Muscle of back (tissue), 13 donors: ENCODE measurements around the gene RNU1-3. TPM values are rescaled to one million over a fixed set of nuclear protein-coding genes. Genes with fewer than 3 reads are reported as not detected.
"Not testable (repeated sequence)": the region's sequence is repeated elsewhere in the genome, so short reads cannot be mapped to it uniquely, and the experiment has no call there.

Experiments used
- DNase-seq, 3 donors: peaks; one replicate each; pipeline versions ENCODE4 v3.0.0 to v3.0.0-alpha.2; 2013
- long read RNA-seq, 9 donors: transcript quantifications; one replicate each; lab custom pipeline, GENCODE V29; 2026
- polyA plus RNA-seq, 10 donors: library from polyadenylated mRNA; unstranded; fragments of 120-200 nt; gene quantifications; one replicate each; pipeline ENCODE4 v1.2.1, GENCODE V29; 2013; ENCODE audit not compliant: insufficient read length in 10 of 10

The RNU1-3 gene
- polyA plus RNA-seq: 1 to 10 TPM in 1 of 10 donors, not detected in 9; 1.2 TPM
- long read RNA-seq, donor 1: 0 reads
- long read RNA-seq, donor 2: 0 reads
- long read RNA-seq, donor 3: 0 reads
- long read RNA-seq, donor 4: 0 reads
- long read RNA-seq, donor 5: 0 reads
- long read RNA-seq, donor 6: 0 reads
- long read RNA-seq, donor 7: 0 reads
- long read RNA-seq, donor 8: 0 reads
- long read RNA-seq, donor 9: 0 reads

GRCh38 chr1:16666502-16667413 lies at the start of gene RNU1-3:
RNU1-3 (minus strand) TSS chr1:16666948.
- DNase-seq: not testable (repeated sequence)

DNA sequence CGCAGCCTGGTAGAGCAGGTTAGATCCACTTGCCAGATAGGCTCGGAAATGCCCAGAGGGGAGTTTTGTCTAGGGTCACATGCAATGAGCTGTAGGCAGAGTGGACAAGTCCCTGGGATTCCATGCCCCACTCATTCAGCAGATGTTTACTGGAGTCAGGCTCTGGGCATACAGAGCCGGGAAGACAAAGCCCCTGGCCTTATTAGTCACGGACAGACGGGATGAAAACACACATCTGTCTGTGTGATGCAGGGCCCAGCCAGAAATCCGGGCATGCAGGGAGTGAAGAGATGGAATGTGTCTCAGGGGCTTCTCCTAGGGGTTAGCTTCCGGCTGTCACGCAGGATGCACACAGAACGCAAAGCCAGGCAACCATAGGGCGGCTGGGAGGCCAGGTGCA lies 46.7 kb upstream of the RNU1-3 start:
- not testable (repeated sequence) for DNase-seq

GRCh38 chr1:16712984-16713383 lies 46.2 kb upstream of the RNU1-3 start:
- DNase-seq: not testable (repeated sequence)

- not testable (repeated sequence) for DNase-seq
Observed at GRCh38 chr1:16712582-16712981, 45.8 kb upstream of the RNU1-3 start.

- DNase-seq: not testable (repeated sequence)
Observed at GRCh38 chr1:16712131-16712530, 45.4 kb upstream of the RNU1-3 start.

GRCh38 chr1:16710618-16711017 lies 43.9 kb upstream of the RNU1-3 start:
- not testable (repeated sequence) for DNase-seq

GRCh38 chr1:16709659-16710087 lies 42.9 kb upstream of the RNU1-3 start:
- DNase-seq: not testable (repeated sequence)

DNA sequence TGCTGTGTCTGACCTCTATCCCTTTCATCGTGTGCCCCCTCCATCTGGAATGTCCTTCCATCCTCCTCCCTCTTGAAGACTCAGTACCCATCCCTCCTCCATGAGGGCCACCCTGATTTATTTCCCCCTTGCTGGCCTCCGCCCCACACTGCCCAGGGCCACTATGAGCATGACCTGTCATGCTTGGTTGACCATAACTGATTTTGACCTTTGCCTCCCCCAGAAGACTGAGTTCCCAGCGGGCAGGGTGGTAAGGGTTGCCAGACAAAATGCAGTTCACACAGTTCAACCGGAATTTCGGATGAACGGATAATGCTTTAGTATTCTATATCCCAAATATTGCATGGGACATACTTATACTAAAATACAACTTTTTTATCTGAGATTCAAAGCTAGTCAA lies 42.0 kb upstream of the RNU1-3 start:
- DNase-seq: not testable (repeated sequence)

- not testable (repeated sequence) for DNase-seq
Observed at GRCh38 chr1:16707130-16708093, 40.7 kb upstream of the RNU1-3 start.

- DNase-seq: not testable (repeated sequence)
Observed at GRCh38 chr1:16706302-16706701, 39.6 kb upstream of the RNU1-3 start.

DNA sequence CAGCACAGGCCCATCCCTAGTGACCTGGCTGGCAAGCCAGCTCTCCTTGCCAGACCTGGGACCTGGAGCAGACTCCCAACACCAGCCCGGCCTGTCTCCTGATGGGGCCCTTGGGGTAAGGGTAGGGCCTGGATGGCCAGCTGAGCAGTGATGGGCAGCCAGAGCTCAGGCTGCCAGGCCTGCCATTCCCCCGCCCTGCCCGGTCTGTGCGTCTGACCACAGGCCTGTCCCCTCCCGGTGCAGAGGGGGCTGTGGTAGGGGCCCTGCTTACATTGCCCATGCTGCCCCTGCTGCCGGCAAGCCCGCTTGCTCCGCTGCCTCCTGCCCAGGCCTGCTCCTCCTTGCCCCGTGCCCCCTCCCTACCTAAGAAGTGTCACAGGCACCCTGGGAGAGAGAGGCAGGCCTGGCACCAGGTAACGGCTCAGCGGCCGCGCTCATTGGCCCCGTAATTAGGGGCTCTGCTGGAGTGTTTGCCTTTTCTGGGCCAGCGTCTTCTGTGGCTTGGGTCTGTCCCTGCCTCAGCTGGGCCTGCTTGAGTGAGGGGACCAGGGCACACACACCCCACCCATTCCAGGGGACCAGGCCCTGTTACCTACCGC lies 37.9 kb upstream of the RNU1-3 start:
- DNase-seq: not testable (repeated sequence)

- peak in 1 of 3 donors; percentile 1 for DNase-seq
Observed at GRCh38 chr1:16704076-16704475, 37.3 kb upstream of the RNU1-3 start.

GRCh38 chr1:16703602-16704001 lies 36.9 kb upstream of the RNU1-3 start:
- DNase-seq: not testable (repeated sequence)

DNA sequence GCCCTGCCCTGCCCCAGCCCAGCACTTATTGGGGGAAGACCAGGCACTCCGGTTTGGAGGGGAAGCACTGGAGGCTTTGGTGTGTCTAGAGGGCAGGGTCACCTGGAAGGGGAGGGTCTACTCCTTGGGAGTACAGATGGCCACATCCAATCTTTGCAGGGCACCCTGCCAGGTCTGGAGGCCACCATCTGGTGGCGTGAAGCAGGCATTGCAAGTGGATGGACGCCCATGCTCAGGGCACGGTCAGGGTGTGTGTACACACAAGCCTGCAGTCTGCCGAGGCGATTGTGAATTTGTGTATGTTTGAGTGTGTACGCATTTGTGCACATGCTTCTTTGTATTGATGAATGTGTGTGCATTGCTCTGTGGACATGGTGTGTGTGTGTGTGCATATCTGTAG lies 36.4 kb upstream of the RNU1-3 start:
- DNase-seq: not testable (repeated sequence)

- DNase-seq: not testable (repeated sequence)
Observed at GRCh38 chr1:16702280-16702679, 35.5 kb upstream of the RNU1-3 start.

DNA sequence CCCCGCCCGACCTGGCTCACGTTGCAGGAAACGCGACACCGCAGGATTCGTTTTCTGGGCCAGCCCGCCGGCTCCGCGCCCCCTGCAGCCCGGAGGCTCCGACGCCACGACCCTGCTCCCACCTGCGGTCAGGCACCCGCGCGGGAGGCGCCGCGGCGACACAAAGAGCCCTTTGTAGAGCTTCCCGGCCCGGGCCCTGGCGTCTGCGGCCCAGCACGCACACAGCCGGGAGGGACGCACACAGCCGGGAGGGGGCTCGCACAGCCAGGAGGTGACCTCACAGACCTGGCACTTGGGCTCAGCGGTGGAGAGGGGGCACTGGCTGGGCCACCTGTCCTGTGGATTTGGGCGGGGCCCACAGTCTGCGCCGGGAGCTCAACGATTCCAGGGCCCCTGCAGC lies 34.4 kb upstream of the RNU1-3 start:
- DNase-seq: not testable (repeated sequence)

GRCh38 chr1:16700138-16700895 lies 33.6 kb upstream of the RNU1-3 start:
- DNase-seq: not testable (repeated sequence)

DNA sequence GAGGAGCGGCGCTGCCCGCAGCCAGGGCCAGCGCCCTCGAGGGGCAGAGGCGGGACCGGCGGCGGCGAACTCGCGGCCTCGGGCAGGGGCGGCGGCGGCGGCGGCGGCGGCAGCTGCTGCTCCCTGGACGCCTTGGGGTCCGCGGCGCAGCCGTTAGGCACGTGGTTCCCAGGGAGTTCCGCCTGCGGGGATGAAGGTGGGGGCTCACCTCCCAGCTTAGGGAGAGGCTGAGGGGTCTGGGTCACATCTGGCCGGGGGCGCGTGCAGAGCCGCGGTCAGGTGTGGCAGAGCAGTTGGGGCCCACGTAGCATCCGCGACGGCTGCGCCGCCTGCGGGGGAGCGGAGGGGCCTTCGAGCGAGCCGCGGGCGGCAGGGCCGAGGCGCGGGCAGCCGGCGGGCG lies 32.7 kb upstream of the RNU1-3 start:
- DNase-seq: not testable (repeated sequence)

DNA sequence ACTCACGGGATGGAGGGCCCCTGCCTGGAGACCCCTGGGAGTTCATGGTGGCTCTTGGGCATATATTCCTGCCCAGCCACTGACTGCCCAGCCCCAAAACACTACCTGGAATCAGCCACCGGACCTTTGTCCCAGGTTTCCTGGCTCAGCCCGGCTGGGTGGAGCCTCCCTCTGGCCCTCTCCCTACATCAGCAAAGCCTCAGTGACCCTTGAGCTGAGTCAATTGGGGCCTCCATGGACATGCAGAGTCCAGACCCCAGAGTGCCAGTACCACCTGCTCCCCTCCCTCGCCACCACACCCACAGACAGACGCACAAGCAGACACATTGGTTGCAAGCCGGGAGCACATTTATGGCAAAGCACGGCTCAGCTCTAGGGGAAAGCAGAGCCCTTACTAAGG lies 30.4 kb upstream of the RNU1-3 start:
- DNase-seq: not testable (repeated sequence)

DNA sequence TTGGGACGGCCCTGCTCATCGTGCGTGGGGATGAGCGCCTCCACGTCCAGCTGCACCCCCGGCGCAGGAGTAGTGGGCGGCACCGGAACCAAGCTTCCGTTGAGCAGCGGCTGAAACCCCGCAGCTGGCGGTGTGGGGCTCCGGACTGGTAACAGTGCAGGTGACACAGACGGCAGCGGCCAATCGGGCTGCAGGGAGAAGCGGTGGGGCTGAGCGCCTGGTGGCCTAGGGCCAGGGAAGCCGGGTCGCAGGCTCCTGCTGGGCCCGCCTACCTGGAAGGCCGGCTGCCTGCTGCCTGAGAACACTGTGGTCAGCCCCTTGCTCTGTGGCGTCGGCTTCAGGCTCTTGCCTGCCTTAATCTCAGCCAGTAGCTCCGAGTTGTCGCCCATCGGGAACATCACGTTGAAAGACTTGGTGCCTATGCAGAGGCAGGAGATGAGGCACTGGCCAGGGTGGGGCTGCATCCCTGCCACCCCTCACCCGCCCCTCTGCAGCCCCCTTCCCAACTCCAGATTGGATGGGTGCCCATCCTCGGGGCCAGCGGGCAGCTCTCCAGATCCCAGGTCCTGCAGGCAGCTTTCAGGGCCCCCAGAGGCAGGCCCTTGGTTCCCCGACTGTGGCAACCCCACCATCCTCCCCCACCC lies 29.9 kb upstream of the RNU1-3 start:
- not testable (repeated sequence) for DNase-seq
